Stomach (tissue), 9 donors: ENCODE results near the gene PIEZO1. TPM values are rescaled to one million over a fixed set of nuclear protein-coding genes. Genes with fewer than 3 reads are reported as not detected.

Source experiments
- DNase-seq, 2 donors: peaks; one replicate each; pipeline versions ENCODE4 v3.0.0 to v3.0.0-alpha.2; 2013 to 2019
- H3K27ac ChIP-seq, 5 donors: fragments of 200-600 bp in 4 of 5; sonication (generic) in 4 of 5; one replicate each; pipeline ENCODE4 v1.5.1; 2013 to 2019; ENCODE audit warnings: mild to moderate bottlenecking in 1 of 5, moderate library complexity in 1 of 5
- H3K27me3 ChIP-seq, 3 donors: fragments of 200-600 bp; sonication (generic); one replicate each; pipeline ENCODE4 v1.5.1; 2017 to 2019; ENCODE audit warnings: mixed run types in 1 of 3
- H3K36me3 ChIP-seq, 4 donors: fragments of 200-600 bp; sonication (generic); 1 replicate in 3 of 4; 2 replicates in 1 of 4; pipeline ENCODE4 v1.5.1; 2016 to 2019
- H3K4me1 ChIP-seq, 4 donors: fragments of 200-600 bp; sonication (generic); one replicate each; pipeline ENCODE4 v1.5.1; 2016 to 2019
- H3K4me3 ChIP-seq, 4 donors: fragments of 200-600 bp; sonication (generic) in 3 of 4; one replicate each; pipeline ENCODE4 v1.5.1; 2016 to 2019; ENCODE audit warnings: mild to moderate bottlenecking in 1 of 4
- H3K9me3 ChIP-seq, 4 donors: fragments of 200-600 bp; sonication (generic); one replicate each; pipeline ENCODE4 v1.5.1; 2016 to 2019
- EP300 ChIP-seq: sonication (generic); formaldehyde crosslinking; IDR thresholded peaks from one replicate; pipeline ENCODE4 v1.6.1; 2017; ENCODE audit warnings: antibody characterized with exemption
- POLR2A ChIP-seq, 4 donors: fragments of 450-650 bp; IDR thresholded peaks; one replicate each; pipeline ENCODE4 v1.6.1; 2016; ENCODE audit warnings: antibody characterized with exemption in 4 of 4, control low read depth in 2 of 4, mild to moderate bottlenecking in 1 of 4, moderate library complexity in 1 of 4
- POLR2AphosphoS5 ChIP-seq, 3 donors: sonication (generic); formaldehyde crosslinking; IDR thresholded peaks; one replicate each; pipeline ENCODE4 v1.6.1; 2016; ENCODE audit warnings: antibody characterized with exemption in 3 of 3
- WGBS, 5 donors: extraction: QIAGEN DNeasy Blood & Tissue Kit in 3 of 5; methylation state at CpG; one replicate each; pipeline versions ENCODE4 v1.1.5 to v1.1.7; 2013 to 2018; 5-methylcytosine and 5-hydroxymethylcytosine counted together
- intact Hi-C: fragments of 100-400 bp; cut with DNase I; formaldehyde crosslinking; loops from one replicate; pipeline ENCODE4 v1.15.1; 2023; ENCODE audit warnings: low total_unique reads
- polyA plus RNA-seq, 3 donors: library from polyadenylated mRNA; stranded (reverse); fragments of 200-250 nt; gene quantifications; one replicate each; pipeline ENCODE4 v1.2.3, GENCODE V29; 2013
- total RNA-seq, 5 donors: library from RNA; depleted of rRNA; stranded (reverse); fragments of >200 nt; gene quantifications; one replicate each; pipeline versions ENCODE4 v1.1.0 to v1.2.3, GENCODE V29; 2014 to 2016
- TF ChIP-seq, protein P1 (sequence below), 7 experiments: fragments of 450-650 bp in 4 of 7; fragments of 200-600 bp in 3 of 7; sonication (generic) in 3 of 7; IDR thresholded peaks; one replicate each; pipeline ENCODE4 v1.5.1; 2016 to 2019; ENCODE audit warnings: antibody characterized with exemption in 7 of 7, control low read depth in 2 of 7, mild to moderate bottlenecking in 1 of 7
- donor health status: healthy with polysubstance abuse.
- donor health status: Bipolar disorder and iron deficiency.
- donor health status: healthy.

PIEZO1 gene
- total and polyA plus RNA-seq, 8 donors, result 43.7 to 171 (median 115) TPM

DNA sequence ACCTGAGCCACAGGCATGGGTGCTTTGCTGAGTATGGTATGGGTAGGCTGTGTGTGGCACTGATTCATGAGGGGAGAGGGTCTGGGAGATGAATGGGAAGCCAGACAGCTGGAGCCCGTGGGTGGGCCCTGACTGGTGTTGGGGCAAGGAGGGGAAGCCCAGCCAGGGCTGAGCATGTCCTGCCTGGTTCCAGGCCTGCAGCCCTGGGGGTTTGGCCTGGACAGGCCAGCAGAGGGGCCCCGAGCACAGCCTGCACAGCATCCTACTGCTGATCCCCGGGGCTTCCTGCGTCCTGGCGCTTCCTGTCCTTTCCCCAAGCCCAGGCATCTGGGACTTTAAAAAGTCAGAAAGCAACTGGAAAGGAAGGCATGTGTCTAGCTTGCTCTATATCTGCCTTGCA lies 117.6 kb downstream of the PIEZO1 start:
- 73 to 81% (median 80%) methylated on average over 5 of the region's 5 CpGs for WGBS, 5 donors
- Histone ChIP-seq H3K4me3 (no peak overlapping the region), H3K27ac (no peak overlapping the region), H3K36me3 (peaks cover 0 to 6% (median 0%) of the 10 kb centered on the region in 4 donors), H3K27me3 (no peaks in the 10 kb centered on the region), H3K4me1 (peaks cover 6 to 21% (median 14%) of the 10 kb centered on the region in 4 donors), H3K9me3 (no peaks in the 10 kb centered on the region)
- intact Hi-C loops, result no loop called here
- DNase-seq, result no peak
- TF ChIP-seq, protein P1, sequence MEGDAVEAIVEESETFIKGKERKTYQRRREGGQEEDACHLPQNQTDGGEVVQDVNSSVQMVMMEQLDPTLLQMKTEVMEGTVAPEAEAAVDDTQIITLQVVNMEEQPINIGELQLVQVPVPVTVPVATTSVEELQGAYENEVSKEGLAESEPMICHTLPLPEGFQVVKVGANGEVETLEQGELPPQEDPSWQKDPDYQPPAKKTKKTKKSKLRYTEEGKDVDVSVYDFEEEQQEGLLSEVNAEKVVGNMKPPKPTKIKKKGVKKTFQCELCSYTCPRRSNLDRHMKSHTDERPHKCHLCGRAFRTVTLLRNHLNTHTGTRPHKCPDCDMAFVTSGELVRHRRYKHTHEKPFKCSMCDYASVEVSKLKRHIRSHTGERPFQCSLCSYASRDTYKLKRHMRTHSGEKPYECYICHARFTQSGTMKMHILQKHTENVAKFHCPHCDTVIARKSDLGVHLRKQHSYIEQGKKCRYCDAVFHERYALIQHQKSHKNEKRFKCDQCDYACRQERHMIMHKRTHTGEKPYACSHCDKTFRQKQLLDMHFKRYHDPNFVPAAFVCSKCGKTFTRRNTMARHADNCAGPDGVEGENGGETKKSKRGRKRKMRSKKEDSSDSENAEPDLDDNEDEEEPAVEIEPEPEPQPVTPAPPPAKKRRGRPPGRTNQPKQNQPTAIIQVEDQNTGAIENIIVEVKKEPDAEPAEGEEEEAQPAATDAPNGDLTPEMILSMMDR (IDR thresholded peaks at IDR 0.05), result no peak
- TF ChIP-seq EP300 (no peak), POLR2AphosphoS5 (IDR thresholded peaks at IDR 0.05) (no peak), POLR2A (IDR thresholded peaks at IDR 0.05) (no peak)

DNA sequence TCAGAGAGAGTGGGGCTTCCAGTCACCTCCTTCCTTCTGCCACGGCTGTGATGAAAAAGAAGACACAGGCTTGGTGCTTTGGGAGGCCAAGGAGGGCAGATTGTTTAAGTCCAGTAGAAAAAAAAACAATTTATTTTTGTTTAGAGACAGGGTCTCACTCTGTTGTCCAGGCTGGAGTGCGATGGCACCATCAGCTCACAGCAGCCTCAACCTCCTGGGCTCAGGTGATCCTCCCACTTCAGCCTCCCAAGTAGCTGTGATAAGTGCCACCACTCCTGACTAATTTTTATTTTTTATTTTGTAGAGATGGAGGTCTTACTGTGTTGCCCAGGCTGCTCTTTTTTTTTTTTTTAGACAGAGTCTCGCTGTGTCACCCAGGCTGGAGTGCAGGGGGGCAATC lies 119.5 kb downstream of the PIEZO1 start:
- H3K27me3 ChIP-seq, result no peaks in the 10 kb centered on the region
- H3K36me3 ChIP-seq, result no peaks in the 10 kb centered on the region
- H3K9me3 ChIP-seq, result no peaks in the 10 kb centered on the region
- TF ChIP-seq EP300, result no peak
- no peak for TF ChIP-seq POLR2A (IDR thresholded peaks at IDR 0.05)
- no peak for TF ChIP-seq POLR2AphosphoS5 (IDR thresholded peaks at IDR 0.05)
- TF ChIP-seq, protein P1 (IDR thresholded peaks at IDR 0.05), result no peak
- 88 to 91% (median 88%) methylated on average over 3 of the region's 3 CpGs for WGBS, 5 donors
- H3K4me1 ChIP-seq, result peaks cover 12 to 37% (median 24%) of the 10 kb centered on the region in 4 donors
- DNase-seq, result no peak
- intact Hi-C loops, result no loop called here
- no peak overlapping the region for H3K27ac ChIP-seq
- H3K4me3 ChIP-seq, result no peak overlapping the region

Other genes with a start within 250 kb of the PIEZO1 start
- gene ZC3H18, start 214.8 kb downstream of the PIEZO1 start, total RNA-seq, result 100 to 1,000 TPM in 1 of 5 donors, 10 to 100 TPM in 4; 15.5 to 312 (median 23.9) TPM
- gene ZC3H18, start 214.8 kb downstream of the PIEZO1 start, polyA plus RNA-seq, result 10 to 100 TPM; 16.1 to 20.2 (median 16.7) TPM
- gene IL17C, start 146.6 kb downstream of the PIEZO1 start, total RNA-seq, result under 1 TPM in 1 of 5 donors, not detected in 4; 0.87 TPM
- 1 to 10 TPM in 1 of 3 donors, not detected in 2; 1.2 TPM for gene IL17C, start 146.6 kb downstream of the PIEZO1 start, polyA plus RNA-seq
- gene CYBA, start 134.2 kb downstream of the PIEZO1 start, total RNA-seq, result 100 to 1,000 TPM in 3 of 5 donors, 10 to 100 TPM in 2; 21.0 to 480 (median 175) TPM
- 100 to 1,000 TPM in 2 of 3 donors, 10 to 100 TPM in 1; 57.1 to 165 (median 159) TPM for gene CYBA, start 134.2 kb downstream of the PIEZO1 start, polyA plus RNA-seq
- 100 to 1,000 TPM in 1 of 5 donors, 10 to 100 TPM in 3, 1 to 10 TPM in 1; 7.1 to 302 (median 32.6) TPM for gene MVD, start 122.1 kb downstream of the PIEZO1 start, total RNA-seq
- 10 to 100 TPM; 56.8 to 73.7 (median 58.8) TPM for gene MVD, start 122.1 kb downstream of the PIEZO1 start, polyA plus RNA-seq
- gene SNAI3, start 98.7 kb downstream of the PIEZO1 start, total RNA-seq, result 1 to 10 TPM in 1 of 5 donors, under 1 TPM in 1, not detected in 3; 0.55 to 2.6 TPM
- gene SNAI3, start 98.7 kb downstream of the PIEZO1 start, polyA plus RNA-seq, result 1 to 10 TPM; 1.0 to 4.2 (median 1.5) TPM
- gene RNF166, start 78.8 kb downstream of the PIEZO1 start, total RNA-seq, result 10 to 100 TPM in 4 of 5 donors, 1 to 10 TPM in 1; 8.8 to 31.9 (median 14.6) TPM
- gene RNF166, start 78.8 kb downstream of the PIEZO1 start, polyA plus RNA-seq, result 10 to 100 TPM; 11.5 to 20.6 (median 13.1) TPM
- 10 to 100 TPM in 3 of 5 donors, 1 to 10 TPM in 2; 1.8 to 53.3 (median 11.2) TPM for gene CTU2, start 78.7 kb downstream of the PIEZO1 start, total RNA-seq
- gene CTU2, start 78.7 kb downstream of the PIEZO1 start, polyA plus RNA-seq, result 10 to 100 TPM; 13.4 to 21.6 (median 16.1) TPM
- 100 to 1,000 TPM in 1 of 5 donors, 10 to 100 TPM in 1, 1 to 10 TPM in 3; 1.5 to 147 (median 8.7) TPM for gene CDT1, start 18.6 kb upstream of the PIEZO1 start, total RNA-seq
- 1 to 10 TPM; 3.2 to 5.2 (median 4.1) TPM for gene CDT1, start 18.6 kb upstream of the PIEZO1 start, polyA plus RNA-seq
- 100 to 1,000 TPM in 2 of 5 donors, 10 to 100 TPM in 3; 18.1 to 340 (median 85.3) TPM for gene APRT, start 26.7 kb upstream of the PIEZO1 start, total RNA-seq
- 100 to 1,000 TPM; 224 to 250 (median 241) TPM for gene APRT, start 26.7 kb upstream of the PIEZO1 start, polyA plus RNA-seq
- gene GALNS, start 71.7 kb upstream of the PIEZO1 start, total RNA-seq, result 100 to 1,000 TPM in 1 of 5 donors, 10 to 100 TPM in 4; 16.2 to 110 (median 51.9) TPM
- 10 to 100 TPM in 2 of 3 donors, 1 to 10 TPM in 1; 8.6 to 16.6 (median 11.5) TPM for gene GALNS, start 71.7 kb upstream of the PIEZO1 start, polyA plus RNA-seq
- 10 to 100 TPM in 3 of 5 donors, 1 to 10 TPM in 2; 2.9 to 31.4 (median 25.2) TPM for gene TRAPPC2L, start 71.9 kb upstream of the PIEZO1 start, total RNA-seq
- gene TRAPPC2L, start 71.9 kb upstream of the PIEZO1 start, polyA plus RNA-seq, result 100 to 1,000 TPM in 1 of 3 donors, 10 to 100 TPM in 2; 57.6 to 107 (median 91.4) TPM
- not detected for gene PABPN1L, start 81.4 kb upstream of the PIEZO1 start, total RNA-seq
- gene PABPN1L, start 81.4 kb upstream of the PIEZO1 start, polyA plus RNA-seq, result under 1 TPM in 1 of 3 donors, not detected in 2; 0.15 TPM
- gene CBFA2T3, start 192.0 kb upstream of the PIEZO1 start, total RNA-seq, result 10 to 100 TPM in 1 of 5 donors, 1 to 10 TPM in 2, under 1 TPM in 2; 0.58 to 57.6 (median 3.5) TPM
- gene CBFA2T3, start 192.0 kb upstream of the PIEZO1 start, polyA plus RNA-seq, result 1 to 10 TPM; 1.6 to 2.8 (median 2.1) TPM